DMS53 treated with DMSO at 0.1 percent for 48 hours (cell line): ENCODE results near the gene PARG.
"Not testable (repeated sequence)": the region's sequence is repeated elsewhere in the genome, so short reads cannot be mapped to it uniquely, and the experiment has no call there.

Experiments
- DNase-seq: peaks from one replicate; lab custom pipeline; 2025; ENCODE audit not compliant: unreplicated experiment; lab: John Stamatoyannopoulos, UW

Gene PARG

DNA sequence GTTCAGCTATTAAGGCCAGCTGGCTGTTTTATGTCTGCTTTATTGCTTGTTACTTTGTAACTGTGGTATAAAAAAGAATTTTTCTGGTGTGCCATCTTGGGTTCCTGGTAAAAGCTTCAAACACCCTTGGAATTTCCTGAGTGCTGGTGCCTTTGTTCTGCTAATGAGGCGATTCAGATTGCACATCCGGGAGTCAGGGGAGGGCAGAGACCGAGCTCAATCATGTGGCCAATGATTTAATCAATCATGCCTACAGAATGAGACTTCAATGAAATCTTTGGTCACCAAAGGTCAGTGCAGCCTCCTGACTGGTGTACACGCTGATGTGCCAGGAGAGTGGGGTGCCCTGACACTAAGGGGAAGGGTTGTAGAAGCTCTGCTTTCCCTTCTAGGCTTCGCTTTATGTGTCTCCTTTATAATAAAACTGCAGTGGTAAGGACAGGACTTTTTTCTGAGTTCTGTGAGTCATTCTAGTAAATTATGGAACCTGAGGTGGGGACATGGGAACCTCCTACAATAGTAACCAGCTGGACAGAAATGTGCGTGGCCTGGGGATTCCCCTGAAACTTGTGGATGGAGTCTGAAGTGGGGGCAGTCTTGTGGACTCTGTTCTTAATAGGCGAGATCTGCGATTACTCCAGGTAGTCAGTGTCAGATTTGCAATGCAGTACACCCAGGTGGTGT is 110.3 kb downstream of the PARG start:
- no peak for DNase-seq

DNA sequence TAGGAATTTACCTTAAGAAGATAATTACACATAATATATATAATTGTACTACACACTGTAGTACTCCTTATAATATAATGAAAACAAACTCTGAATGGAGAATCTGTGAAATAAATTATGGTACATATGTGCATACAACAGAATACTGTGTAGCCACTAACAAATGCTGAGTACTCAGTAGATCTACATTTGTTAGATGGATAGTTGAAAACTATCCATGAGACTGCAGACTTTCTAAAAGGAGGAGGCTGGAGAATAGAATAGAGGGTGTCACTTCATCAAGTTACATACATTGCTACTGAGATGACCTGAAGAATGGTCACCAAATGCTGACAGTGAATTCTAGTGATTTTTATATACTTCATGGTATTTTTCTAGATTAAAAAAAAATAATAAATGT is 111.0 kb downstream of the PARG start:
- DNase-seq = no peak

DNA sequence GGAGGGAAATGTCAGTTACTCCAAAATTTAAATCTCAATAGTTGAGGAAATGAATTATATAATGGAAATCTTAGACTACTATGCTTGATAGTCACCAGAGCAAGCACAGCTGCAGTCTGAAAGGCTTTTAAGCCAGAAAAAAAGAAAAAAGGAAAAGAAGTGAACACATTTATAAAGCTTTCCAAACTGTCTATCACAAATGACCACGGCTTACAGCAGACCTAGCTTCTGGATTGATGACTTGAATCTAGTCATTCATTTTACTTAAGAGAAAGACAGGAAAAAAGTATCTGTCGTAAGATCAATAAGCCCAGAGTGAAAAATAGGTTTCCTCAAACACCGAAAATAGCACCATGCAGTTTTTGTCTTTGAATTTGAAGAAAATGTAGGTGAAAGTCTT is 111.8 kb downstream of the PARG start:
- no peak for DNase-seq

DNA sequence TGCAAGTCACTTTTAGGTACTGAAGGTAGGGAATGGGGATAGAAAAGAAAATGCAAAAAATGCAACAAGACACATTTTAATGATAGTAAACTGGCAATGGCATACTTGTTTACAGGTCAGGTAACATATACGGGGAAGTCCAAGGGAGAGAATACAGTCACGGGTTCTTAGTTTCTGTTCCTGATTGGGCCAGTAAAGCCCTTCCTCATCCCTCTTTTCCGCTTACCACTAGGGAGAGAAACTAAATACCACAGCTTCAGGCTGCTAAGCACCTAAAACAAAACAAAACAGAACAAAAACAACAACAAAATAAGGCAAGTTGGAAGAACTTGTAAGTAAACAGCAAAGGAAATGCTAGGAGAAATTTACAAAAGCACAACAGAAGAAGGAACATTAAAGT is 114.5 kb downstream of the PARG start:
- DNase-seq = no peak

DNA sequence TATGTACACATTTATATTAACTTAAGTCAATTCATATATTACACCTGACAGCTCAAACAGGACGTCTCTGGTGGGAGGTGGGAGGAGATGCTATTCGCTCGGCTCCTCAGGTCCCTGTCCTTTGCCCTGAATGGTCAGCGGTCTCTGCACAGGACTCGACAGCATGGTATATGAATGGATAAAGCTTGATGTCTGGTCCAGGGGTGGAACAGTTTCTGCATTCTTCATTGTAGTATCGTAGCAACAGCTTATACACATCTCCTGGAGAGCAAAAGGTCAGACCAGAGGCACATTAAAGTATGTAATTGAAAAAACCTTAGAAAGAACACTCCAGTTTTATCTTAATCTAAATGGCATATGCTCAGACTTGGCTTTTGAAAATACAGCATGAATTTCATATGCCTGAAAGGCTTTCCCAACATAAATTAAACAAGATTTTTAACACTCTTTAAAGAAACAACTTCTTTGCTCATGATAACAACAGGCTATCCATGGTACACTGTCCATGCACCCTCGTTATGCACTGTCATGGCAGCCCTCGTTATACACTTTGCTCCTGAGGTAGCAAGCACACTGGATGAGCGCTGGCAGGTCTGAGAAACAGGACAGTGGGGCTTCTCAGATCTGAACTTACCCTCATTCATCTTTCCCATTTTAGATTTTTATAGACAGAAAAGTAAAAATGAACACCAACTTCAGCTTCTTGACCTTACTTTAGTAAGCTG is 122.4 kb downstream of the PARG start:
- no peak for DNase-seq

DNA sequence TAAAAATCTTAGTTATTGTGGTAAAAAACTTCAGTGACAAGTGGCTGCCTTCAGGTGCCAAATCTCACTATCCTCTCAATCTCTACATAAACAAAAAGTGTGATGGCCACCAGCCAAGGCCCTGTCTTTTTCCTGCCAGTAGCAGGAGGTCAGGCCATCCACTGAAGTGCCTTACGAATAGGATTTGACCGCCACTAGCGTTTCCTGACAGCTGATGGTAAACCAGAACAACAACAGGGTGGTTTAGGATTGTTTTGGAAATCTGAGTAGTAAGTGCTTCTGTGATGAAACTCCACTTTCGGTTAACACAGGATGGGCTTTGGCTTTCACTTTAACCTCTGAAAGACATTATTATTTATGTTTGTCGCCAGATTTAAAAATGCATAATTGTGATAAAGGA is 124.0 kb downstream of the PARG start:
- no peak for DNase-seq

DNA sequence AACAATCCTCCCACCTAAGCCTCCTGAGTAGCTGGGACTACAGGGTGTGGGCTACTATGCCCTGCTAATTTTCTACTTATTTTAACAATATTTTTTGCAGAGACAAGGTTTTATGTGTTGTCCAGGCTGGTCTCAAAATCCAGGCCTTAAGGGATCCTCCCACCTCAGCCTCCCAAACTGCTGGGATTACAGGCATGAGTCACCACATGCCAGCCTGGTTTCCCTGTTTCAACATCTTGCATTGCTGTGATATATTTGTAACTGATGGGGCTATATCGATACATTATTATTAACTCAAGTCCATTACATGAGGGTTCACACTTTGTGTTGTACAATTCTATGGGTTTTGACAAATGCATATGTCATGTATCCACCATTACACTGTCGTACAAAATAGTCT is 137.8 kb downstream of the PARG start:
- no peak for DNase-seq

DNA sequence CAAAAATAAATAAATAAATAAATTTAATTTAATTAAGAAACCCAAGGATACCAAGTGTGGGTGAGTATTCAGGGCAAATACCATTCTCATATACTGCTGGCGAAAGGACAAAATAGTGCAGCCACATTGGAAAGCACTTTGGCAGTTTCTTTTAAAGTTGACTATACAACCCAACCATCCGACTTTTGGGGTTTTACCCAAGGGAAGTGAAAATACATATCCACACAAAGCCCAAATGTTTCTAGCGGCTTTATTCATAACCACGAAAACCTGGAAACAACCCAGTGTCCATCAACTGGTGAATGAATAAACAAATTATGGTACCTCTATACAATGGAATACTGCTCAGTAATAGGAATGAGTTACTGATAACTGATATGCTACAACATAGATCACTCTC is 143.6 kb downstream of the PARG start:
- DNase-seq = no peak

DNA sequence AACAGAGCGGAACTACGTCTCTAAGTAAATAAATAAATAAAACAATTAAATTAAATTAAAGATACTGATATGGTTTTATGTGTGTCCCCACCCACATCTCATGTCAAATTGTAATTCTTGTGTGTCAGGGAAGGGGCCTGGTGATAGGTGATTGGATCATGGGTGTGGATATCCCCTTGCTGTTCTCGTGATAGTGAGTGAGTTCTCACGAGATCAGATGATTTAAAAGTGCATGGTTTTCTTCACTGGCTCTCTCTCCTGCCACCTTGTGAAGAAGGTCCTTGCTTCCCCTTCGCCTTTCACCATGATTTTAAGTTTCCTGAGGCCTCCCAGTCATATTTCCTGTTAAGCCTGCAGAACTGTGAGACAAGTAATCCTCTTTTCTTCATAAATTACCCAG is 150.7 kb downstream of the PARG start:
- no peak for DNase-seq

DNA sequence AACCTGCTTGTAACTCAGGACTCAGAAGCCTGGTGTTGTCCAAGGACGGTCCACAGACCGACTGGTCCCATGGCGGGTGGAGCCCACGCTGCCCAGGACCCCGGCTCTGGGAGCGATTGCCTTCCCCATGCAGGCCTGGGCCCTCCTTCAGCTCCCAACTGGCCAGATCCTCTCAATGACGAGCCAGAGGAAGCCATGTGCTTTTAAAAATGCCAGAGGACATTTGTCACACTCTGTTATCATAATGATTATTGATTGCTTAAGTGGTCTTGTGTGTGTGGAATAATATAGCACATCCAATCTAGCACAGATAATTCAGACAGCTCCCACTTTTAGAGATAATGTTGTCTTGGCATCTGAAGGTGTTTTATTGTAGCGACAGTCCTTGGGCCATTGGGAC is 157.1 kb downstream of the PARG start:
- no peak for DNase-seq

DNA sequence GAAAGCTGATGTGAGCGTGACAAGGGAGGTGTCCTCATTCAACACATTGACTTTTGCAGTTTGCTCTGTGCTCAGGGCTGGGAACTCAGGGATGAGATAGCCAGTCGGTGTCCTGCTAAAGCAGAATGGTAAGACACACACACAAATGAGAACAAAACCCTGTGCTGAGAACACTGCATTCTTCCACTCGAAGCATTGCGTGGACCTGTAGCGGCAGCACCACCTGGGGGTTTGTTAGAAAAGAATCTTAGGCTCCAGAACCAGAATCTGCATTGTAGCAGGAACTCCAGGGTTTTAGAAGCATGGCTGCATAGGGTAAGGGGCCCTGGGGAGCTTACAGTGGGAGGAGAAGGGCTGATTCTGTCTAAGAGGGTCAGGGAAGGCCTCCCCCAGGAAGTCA is 158.2 kb downstream of the PARG start:
- DNase-seq = no peak

DNA sequence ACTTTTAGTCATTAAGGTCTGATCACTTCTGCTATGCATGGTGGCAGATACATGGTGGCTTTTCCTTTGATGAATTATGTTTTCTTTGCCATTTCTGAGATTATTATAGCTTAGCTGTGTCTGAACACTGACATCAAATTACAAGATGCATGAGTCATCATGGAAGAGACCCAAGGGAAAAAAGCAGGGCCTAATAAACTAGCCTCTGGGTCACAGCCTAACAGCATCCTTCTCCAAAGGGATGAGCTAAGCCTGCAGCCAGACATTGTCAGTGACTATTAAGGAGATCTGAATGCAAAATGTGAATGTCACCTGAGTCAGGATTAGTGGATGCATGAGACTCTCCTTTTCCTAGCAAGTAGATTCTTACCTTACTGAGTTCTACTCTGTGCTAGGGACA is 160.6 kb downstream of the PARG start:
- DNase-seq = no peak

DNA sequence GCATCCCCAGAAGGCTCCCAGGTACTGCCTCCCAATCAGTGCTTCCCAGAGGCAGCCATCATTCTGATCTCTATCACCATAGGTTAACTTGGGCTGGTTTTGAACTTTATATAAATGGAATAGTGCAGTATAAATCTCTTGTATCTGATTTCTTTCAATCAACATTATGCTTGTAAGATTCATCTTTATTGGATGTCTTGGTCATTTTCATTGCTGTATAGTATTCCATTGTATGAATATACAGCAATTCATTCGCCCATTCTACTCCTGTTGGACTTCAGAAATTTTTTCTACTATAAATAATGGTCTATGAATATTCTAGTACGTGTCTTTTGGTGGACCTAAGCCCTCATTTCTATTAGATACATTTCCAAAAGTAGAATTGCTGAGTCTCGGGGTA is 163.6 kb downstream of the PARG start:
- DNase-seq = no peak

DNA sequence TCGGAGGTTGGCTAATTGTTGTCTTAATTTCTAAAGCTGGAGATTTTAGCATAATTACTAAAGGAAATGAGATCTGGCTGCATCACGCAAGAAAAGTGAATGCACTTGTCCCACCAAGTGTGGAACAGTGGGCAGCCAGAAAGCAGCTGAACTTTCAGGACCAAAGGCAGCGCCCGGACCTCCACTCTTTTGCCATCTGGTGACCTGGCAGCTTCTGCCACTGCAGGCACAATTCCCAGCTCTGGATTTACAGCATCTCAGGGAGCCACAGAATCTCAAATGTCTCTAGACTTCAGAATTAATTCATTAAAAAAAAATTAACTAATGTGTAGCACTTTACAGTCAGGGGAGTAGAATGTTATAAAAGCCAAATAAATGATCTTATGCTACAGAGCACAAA is 165.0 kb downstream of the PARG start:
- no peak for DNase-seq

DNA sequence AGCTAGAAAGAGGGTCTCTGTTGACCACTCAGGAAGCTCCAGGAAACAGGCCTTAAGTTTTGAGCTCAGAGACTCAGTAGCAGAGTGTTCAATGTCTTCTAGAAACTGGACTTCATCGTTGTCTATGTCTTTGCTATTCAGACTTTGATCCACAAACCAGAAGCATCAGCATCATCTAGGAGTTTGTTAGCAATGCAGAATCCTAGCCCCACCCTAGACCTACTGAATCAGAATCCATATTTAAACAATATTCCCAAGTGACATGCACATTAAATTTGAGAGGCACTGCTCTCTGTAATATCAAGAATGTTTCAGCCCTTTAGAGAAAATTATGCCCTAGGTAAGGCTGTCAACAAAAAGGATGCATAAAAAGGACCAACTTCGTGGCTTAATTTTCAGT is 166.8 kb downstream of the PARG start:
- DNase-seq = no peak

DNA sequence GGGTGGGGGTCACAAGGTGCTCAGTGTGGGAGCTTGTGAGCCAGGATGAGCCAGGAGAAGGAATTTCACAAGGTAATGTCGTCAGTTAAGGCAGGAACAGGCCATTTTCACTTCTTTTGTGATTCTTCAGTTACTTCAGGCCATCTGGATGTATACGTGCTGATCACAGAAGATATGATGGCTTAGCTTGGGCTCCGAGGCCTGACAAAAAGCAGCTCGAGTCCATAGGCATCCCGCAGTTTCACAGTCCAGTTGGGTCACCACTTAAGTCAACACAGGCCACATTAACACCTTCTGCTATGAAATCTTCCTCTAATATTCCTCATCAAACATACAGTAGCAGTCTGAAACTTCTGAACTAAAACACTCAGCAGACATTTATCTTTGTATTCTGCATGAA is 168.9 kb downstream of the PARG start:
- not testable (repeated sequence) for DNase-seq

DNA sequence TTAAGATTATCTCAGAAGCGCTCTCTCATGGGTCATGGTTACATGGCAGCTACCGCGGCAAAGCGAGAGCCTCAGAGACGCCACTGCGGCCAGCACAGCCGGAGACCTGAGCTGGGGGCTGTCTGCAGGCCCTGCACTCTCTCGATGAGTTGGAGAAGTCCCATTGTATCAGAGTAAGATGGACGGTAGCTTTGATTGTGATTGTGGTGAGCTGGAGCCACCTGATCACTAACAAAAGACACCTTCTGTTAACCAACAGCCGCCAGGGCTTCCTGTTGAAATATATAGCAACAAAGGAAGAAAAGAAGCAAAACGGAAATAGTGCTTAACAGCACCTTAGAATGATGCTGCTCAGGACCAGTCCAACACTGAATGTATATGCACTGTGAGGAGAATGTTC is 170.8 kb downstream of the PARG start:
- DNase-seq = not testable (repeated sequence)

DNA sequence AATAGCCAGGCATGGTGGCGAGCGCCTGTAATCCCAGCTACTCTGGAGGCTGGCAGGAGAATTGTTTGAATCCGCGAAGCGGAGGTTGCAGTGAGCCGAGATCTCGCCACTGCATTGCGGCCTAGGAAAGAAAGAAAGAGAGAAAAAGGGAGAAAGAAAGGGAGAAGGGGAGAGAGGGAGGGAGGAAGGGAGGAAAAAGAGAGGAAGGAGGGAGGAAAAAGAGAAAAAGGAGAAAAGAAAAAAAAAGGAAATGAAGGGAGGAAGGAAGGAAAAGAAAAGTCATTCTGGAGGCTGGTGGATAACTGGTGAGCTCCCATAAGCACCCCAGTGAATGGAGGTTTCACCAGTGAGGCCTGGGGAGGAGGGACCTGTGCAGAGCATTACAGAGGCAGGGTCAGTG is 172.1 kb downstream of the PARG start:
- no peak for DNase-seq

DNA sequence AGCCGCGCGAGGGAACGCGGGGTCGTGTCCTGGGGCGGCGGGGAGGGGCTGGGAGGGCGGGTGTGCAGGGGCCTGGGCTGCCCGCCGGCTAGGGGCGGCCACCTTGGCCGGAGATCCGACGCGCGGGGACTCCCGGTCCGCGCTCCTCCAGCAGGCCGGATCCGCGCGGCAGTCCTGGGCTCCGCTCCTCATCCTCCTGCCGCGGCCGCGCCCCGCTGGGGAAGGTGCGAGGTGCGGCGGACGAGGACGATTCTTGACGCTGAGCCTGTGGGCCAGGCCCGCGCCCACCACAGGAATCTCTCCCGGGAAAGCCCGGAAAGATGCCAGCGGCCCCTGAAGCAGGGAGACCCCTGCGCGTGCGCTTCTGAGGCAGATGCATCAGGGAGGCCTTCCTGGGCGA is 173.1 kb downstream of the PARG start:
- DNase-seq = no peak

DNA sequence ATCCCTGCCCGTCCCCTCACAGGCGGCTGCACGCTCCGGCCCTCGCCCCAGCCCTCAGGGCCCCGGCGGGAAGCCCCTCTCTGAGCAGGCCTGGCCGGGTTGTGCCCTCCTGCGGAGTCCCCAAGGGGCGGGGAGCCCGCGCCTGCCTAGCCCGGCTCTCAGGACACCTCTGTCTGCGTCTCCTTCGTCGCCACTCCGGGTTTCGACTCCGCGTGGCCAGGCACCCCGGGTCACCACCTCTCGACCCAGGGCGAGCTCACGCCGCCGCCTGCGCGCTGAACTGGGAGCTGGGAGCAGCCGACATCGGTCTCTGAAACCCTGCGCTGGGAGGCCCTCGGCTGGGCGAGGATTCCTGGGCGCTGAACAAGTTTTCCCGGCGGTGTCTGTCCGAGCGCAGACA is 173.5 kb downstream of the PARG start:
- no peak for DNase-seq
